CD8-positive, alpha-beta memory T cell (primary cell): Measurements from ENCODE around the gene NBPF1. TPM values are rescaled to one million over a fixed set of nuclear protein-coding genes. Genes with fewer than 3 reads are reported as not detected.
A peak's percentile ranks its signal among the peaks of the same experiment; 100 is the strongest.
"Not testable (repeated sequence)": the region's sequence is repeated elsewhere in the genome, so short reads cannot be mapped to it uniquely, and the experiment has no call there.

ENCODE experiments used
- CTCF ChIA-PET: fragments of 350-600 bp; sonication (Branson Sonifier 250); formaldehyde crosslinking; loops from one replicate; lab custom pipeline; 2021; ENCODE audit warnings: antibody characterized with exemption; lab: Charles Lee
- POLR2A ChIA-PET: fragments of 350-600 bp; sonication (Branson Sonifier 250); formaldehyde crosslinking; loops from one replicate; lab custom pipeline; 2021; ENCODE audit warnings: antibody characterized with exemption; lab: Charles Lee
- DNase-seq, 5 donors: peaks; one replicate each; pipeline versions ENCODE4 v3.0.0 to v3.0.0-alpha.2; 2020 to 2022; ENCODE audit warnings: mixed read lengths in 1 of 5
- H3K27ac ChIP-seq: one replicate; pipeline ENCODE4 v1.7.0; 2013; ENCODE audit warnings: low read depth, mild to moderate bottlenecking, low read length, moderate library complexity
- H3K27me3 ChIP-seq: 2 replicates; pipeline ENCODE4 v1.7.0; 2013; ENCODE audit warnings: low read length, mild to moderate bottlenecking; ENCODE audit not compliant: insufficient read depth, poor library complexity, severe bottlenecking
- H3K36me3 ChIP-seq: 2 replicates; pipeline ENCODE4 v1.7.0; 2013; ENCODE audit warnings: mild to moderate bottlenecking, low read length, moderate library complexity; ENCODE audit not compliant: insufficient read depth
- H3K4me1 ChIP-seq: 2 replicates; pipeline ENCODE4 v1.7.0; 2013; ENCODE audit warnings: mild to moderate bottlenecking, low read length, moderate library complexity; ENCODE audit not compliant: insufficient read depth
- H3K4me3 ChIP-seq: 2 replicates; pipeline ENCODE4 v1.7.0; 2013; ENCODE audit warnings: mild to moderate bottlenecking, low read length
- H3K9me3 ChIP-seq: 2 replicates; pipeline ENCODE4 v1.7.0; 2013; ENCODE audit warnings: mild to moderate bottlenecking, low read length
- H3K27ac Mint-ChIP-seq, 8 donors: one replicate each; pipeline ENCODE4 v1.8.0; 2020 to 2021; ENCODE audit warnings: mixed read lengths in 8 of 8, mild to moderate bottlenecking in 6 of 8, inconsistent platforms in 3 of 8, moderate library complexity in 3 of 8
- H3K27me3 Mint-ChIP-seq, 2 donors: one replicate each; pipeline ENCODE4 v1.8.0; 2020 to 2021; ENCODE audit warnings: mixed read lengths in 2 of 2, mild to moderate bottlenecking in 1 of 2, moderate library complexity in 1 of 2
- H3K36me3 Mint-ChIP-seq, 3 donors: one replicate each; pipeline ENCODE4 v1.8.0; 2020 to 2021; ENCODE audit warnings: mixed read lengths in 3 of 3, inconsistent platforms in 1 of 3, mild to moderate bottlenecking in 1 of 3
- H3K4me1 Mint-ChIP-seq, 3 donors: one replicate each; pipeline ENCODE4 v1.8.0; 2020 to 2021; ENCODE audit warnings: mixed read lengths in 3 of 3, inconsistent platforms in 1 of 3, mild to moderate bottlenecking in 1 of 3
- H3K4me3 Mint-ChIP-seq, 7 donors: one replicate each; pipeline ENCODE4 v1.8.0; 2020 to 2021; ENCODE audit warnings: mixed read lengths in 7 of 7, mild to moderate bottlenecking in 6 of 7, moderate library complexity in 4 of 7, inconsistent platforms in 2 of 7
- H3K9me3 Mint-ChIP-seq, 5 donors: one replicate each; pipeline ENCODE4 v1.8.0; 2020 to 2022; ENCODE audit warnings: mixed read lengths in 5 of 5, mild to moderate bottlenecking in 3 of 5, moderate library complexity in 2 of 5, inconsistent platforms in 1 of 5
- polyA plus RNA-seq: library from polyadenylated mRNA; unstranded; fragments of 300-500 nt; fragmentation: Illumina TruSeq; gene quantifications from one replicate; pipeline ENCODE4 v1.2.3, GENCODE V29; 2021
- total RNA-seq, 2 experiments: library from RNA; stranded (reverse); gene quantifications; one replicate each; pipeline ENCODE4 v1.2.3, GENCODE V29; 2021

The NBPF1 gene
- total RNA-seq (1 to 10 TPM; 7.6 to 7.9 TPM), polyA plus RNA-seq (9.7 TPM)

DNA sequence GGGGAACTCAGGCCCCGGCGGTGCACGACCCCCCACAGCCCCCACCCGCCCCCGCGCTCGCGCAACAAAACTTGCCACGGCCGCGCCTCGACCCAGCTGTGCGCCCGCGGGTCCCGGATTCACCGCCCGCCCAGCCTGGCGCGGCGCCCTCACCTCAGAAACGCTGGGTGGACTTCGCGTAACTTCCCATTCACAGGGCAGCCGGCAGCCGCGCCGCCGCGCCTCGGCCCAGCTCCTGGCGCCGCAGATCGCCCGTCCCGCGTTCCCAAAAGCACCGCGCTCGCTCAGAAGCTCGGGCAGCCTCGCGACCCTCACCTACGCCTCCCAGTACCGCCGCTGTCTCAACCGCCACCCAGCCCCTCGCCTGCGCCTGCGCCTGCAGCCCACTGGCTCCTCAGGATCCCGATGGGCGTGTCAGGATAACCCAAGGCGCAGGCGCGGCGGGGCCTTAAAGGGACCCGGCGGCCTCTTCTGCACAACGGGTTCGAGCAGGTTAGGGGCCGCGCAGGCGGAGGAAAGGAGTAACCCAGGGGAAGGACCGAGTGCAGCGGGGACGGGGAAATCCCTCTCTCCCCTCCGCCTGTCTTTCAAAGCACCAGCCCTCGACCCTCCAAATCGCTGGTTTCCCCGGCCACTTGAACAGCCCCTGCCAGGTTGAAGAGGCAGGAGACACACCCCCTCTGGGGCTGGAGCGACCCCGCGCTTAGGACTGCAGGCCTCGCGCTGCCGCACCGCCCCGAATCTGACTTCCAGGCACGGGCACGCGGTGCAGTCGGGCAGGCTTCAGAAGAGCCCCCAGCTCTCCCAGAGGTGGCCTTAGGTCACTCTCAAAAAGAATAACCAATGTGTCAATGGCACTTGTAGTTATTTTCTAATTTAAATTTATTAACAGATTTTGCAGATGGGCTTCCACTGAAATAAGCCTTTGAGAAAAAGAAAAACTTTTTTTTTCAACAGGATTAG lies at the start of gene NBPF1:
TSS of gene NBPF1 (minus strand) at position 380 of the 963 bp plus-strand sequence.
- peak within 1 kb of the TSS; percentile 60 for H3K27ac ChIP-seq
- Mint-ChIP-seq H3K9me3 (no peaks in the 10 kb centered on the region), H3K36me3 (no peaks in the 10 kb centered on the region), H3K27ac (no peak within 1 kb of the TSS), H3K4me1 (no peaks in the 10 kb centered on the region), H3K4me3 (no peak within 1 kb of the TSS), H3K27me3 (no peaks in the 10 kb centered on the region)
- no peaks in the 10 kb centered on the region for H3K27me3 ChIP-seq
- peak within 1 kb of the TSS; percentile 76 for H3K4me3 ChIP-seq
- peak; percentile 78 to 90 (median 82) for DNase-seq
- H3K9me3 ChIP-seq = no peaks in the 10 kb centered on the region
- peaks cover under 1% of the 10 kb centered on the region for H3K36me3 ChIP-seq
- POLR2A ChIA-PET = no interaction called here
- CTCF ChIA-PET = interaction anchor here (0.7 to 1.9 kb wide), 4 partner anchors 8 to 294 kb away, joined by 3 to 13 read pairs (median 6); no protein-coding TSS in a partner anchor
- H3K4me1 ChIP-seq = peaks cover 23% of the 10 kb centered on the region

DNA sequence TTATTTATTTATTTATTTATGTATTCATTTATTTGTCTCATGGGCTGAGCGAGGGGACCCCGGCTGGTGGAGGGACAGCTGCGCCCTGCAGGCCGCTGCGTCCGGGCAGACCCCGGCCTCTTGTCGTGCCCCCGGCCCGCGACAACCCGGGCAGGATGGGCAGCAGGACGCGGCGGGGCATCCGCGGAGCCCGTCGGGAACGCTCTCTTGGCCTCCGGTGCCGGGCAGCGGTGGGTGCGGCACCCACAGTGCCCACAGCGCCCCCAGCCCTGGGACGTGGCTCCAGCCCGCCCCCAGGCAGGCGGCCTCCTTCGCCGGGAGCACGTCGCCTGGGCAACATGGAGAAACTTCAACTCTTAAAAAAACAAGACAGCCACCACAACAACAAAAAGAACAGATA lies 44.9 kb upstream of the NBPF1 start:
- H3K9me3 Mint-ChIP-seq, H3K4me3 Mint-ChIP-seq, H3K9me3 ChIP-seq, DNase-seq, H3K27me3 Mint-ChIP-seq, POLR2A ChIA-PET, H3K4me1 ChIP-seq, H3K36me3 Mint-ChIP-seq, H3K4me3 ChIP-seq, H3K27ac ChIP-seq, CTCF ChIA-PET, H3K27ac Mint-ChIP-seq, H3K27me3 ChIP-seq, H3K36me3 ChIP-seq, H3K4me1 Mint-ChIP-seq: not testable (repeated sequence)

DNA sequence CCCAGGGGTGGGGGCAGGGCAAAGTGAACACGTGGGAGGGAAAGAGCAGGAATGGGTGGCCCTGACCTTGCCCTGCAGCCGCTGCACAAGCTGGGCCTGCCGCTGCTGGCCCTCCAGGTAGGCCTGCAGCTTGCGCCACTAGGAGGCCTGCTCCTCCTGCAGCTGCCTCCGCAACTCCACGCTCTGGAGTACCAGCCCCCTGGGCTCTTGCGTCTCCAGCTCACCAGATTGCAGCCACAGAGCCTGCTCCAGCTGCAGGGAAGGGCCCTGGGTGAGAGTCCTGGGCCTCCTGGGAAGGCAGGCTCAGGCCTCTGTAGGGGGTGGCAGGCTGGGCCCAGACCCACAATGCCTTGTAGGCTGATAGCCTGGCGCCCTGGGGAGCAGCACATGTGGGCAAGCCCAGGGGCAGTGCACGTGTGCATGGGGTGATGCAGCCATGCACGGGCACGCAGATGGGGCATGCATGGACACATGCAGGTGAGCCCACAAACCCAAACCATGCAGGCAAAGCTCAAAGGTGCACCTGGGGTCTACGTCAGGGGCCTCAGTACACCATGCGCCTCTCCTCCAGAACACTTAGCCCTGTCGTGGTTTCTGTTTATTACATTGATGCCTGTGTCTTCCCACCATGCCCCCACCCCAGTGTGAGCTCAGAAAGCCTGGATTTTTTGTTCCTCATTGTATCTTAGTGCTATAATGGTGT lies 43.8 kb upstream of the NBPF1 start:
- H3K27ac ChIP-seq, H3K4me1 Mint-ChIP-seq, H3K4me1 ChIP-seq, H3K36me3 ChIP-seq, H3K36me3 Mint-ChIP-seq, H3K27ac Mint-ChIP-seq, CTCF ChIA-PET, H3K27me3 ChIP-seq, H3K27me3 Mint-ChIP-seq, H3K9me3 ChIP-seq, H3K9me3 Mint-ChIP-seq, POLR2A ChIA-PET, H3K4me3 ChIP-seq, H3K4me3 Mint-ChIP-seq: not testable (repeated sequence)
- peak in 1 of 5 donors; percentile 42 for DNase-seq

DNA sequence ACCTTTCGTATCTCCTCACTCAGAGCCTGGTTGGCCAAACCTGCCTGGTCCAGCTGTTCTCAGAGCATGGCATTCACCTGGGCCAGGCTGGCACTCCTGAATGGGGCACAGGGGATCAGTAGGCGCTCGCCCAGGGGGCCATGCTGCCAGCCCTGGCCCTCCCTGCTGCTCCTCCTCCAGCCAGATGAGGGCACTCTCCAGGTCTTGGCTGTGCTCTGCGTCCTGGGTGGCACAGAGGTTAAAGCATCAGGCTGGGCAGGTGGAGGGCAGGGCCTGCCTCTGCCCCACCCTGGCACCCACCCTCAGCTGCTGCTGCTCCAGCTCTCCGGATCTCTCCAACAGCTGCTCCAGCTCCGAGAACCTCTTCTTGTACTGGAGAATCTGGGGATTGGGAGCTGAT lies 43.2 kb upstream of the NBPF1 start:
- H3K4me3 ChIP-seq, H3K4me1 ChIP-seq, H3K27ac Mint-ChIP-seq, H3K4me3 Mint-ChIP-seq, H3K4me1 Mint-ChIP-seq, H3K9me3 ChIP-seq, H3K36me3 Mint-ChIP-seq, H3K36me3 ChIP-seq, H3K27me3 ChIP-seq, H3K9me3 Mint-ChIP-seq, CTCF ChIA-PET, H3K27ac ChIP-seq, POLR2A ChIA-PET, H3K27me3 Mint-ChIP-seq: not testable (repeated sequence)
- peak in 1 of 5 donors; percentile 36 for DNase-seq

DNA sequence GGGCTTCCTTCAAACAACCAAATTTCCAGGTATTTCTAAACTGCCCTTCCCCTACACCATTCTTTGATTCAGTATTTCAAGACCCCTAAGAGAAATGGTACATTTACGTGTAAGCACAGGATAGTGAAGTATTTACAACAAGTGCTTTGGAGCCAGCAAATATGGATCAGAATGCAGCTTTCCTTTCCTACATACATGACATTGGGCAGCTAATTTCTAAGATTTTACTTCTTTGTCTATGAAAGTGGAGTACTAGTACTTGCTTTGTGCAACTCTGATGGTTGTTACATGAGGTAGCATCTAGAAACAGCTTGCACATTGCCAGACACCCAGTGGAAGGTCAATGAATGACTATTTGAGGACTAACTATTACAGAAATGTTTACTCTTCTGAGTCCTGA lies 38.2 kb upstream of the NBPF1 start:
- H3K9me3 ChIP-seq, H3K27ac Mint-ChIP-seq, H3K9me3 Mint-ChIP-seq, H3K27ac ChIP-seq, POLR2A ChIA-PET, H3K4me3 ChIP-seq, H3K27me3 ChIP-seq, H3K4me1 ChIP-seq, H3K4me3 Mint-ChIP-seq, H3K27me3 Mint-ChIP-seq, DNase-seq, H3K36me3 Mint-ChIP-seq, H3K4me1 Mint-ChIP-seq, CTCF ChIA-PET, H3K36me3 ChIP-seq: not testable (repeated sequence)

DNA sequence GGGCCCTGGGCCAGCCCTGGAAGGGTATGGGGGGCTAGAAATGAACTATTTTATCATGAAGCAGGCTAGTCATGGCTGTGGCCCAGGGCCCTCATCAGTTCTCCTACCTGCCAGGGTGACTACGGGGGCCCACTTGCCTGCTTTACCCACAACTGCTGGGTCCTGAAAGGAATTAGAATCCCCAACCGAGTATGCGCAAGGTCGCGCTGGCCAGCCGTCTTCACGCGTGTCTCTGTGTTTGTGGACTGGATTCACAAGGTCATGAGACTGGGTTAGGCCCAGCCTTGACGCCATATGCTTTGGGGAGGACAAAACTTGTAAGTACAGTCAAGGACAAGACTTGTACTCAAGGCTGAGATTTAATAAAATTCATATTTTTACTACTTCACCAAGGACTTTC lies 36.6 kb upstream of the NBPF1 start:
- H3K27ac Mint-ChIP-seq, H3K36me3 Mint-ChIP-seq, POLR2A ChIA-PET, H3K4me3 ChIP-seq, H3K4me1 ChIP-seq, H3K4me1 Mint-ChIP-seq, H3K27me3 Mint-ChIP-seq, H3K27ac ChIP-seq, CTCF ChIA-PET, H3K36me3 ChIP-seq, H3K4me3 Mint-ChIP-seq, H3K9me3 Mint-ChIP-seq, H3K27me3 ChIP-seq, H3K9me3 ChIP-seq: not testable (repeated sequence)
- DNase-seq = peak in 1 of 5 donors; percentile 37

DNA sequence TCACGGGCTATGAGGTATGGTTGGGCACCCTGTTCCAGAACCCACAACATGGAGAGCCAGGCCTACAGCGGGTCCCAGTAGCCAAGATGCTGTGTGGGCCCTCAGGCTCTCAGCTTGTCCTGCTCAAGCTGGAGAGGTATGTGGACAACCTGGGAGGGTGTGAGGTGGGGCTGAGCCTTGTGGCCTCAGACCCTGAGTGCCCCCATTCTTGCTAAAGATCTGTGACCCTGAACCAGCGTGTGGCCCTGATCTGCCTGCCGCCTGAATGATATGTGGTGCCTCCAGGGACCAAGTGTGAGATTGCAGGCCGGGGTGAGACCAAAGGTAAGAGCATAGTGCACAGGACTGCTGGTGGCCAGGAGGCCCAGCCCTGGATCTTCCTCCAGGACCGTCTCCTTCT lies 36.0 kb upstream of the NBPF1 start:
- H3K27me3 ChIP-seq, H3K4me1 ChIP-seq, H3K4me3 ChIP-seq, H3K36me3 Mint-ChIP-seq, H3K9me3 ChIP-seq, H3K27ac Mint-ChIP-seq, H3K4me3 Mint-ChIP-seq, POLR2A ChIA-PET, H3K27me3 Mint-ChIP-seq, H3K4me1 Mint-ChIP-seq, H3K9me3 Mint-ChIP-seq, CTCF ChIA-PET, H3K36me3 ChIP-seq, H3K27ac ChIP-seq: not testable (repeated sequence)
- peak in 2 of 5 donors; percentile 0 to 32 for DNase-seq

DNA sequence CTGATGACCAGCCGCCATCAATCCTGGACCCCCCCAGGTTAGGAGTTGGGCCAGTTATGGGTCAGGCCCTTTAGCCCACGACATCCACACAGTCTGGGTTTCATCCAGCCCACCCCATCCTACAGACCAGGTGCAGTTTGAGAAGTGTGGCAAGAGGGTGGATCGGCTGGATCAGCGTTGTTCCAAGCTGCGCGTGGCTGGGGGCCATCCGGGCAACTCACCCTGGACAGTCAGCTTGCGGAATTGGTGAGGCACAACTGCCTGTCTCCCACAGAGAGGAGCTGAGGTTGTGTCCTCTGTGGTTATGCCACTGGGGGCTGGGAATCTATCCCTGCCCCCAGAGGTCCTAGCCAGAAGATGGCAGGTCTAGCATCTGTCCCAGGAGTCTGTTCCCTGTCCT lies 35.4 kb upstream of the NBPF1 start:
- H3K27ac Mint-ChIP-seq, H3K27ac ChIP-seq, DNase-seq, H3K4me1 Mint-ChIP-seq, CTCF ChIA-PET, H3K4me3 ChIP-seq, H3K9me3 ChIP-seq, H3K9me3 Mint-ChIP-seq, POLR2A ChIA-PET, H3K36me3 ChIP-seq, H3K36me3 Mint-ChIP-seq, H3K27me3 ChIP-seq, H3K27me3 Mint-ChIP-seq: not testable (repeated sequence)
- peak overlapping the region in 2 of 7 donors; percentile 38 to 47 for H3K4me3 Mint-ChIP-seq
- peaks cover 14% of the 10 kb centered on the region for H3K4me1 ChIP-seq
